Ovary (tissue), 9 donors: Measurements from ENCODE around the gene SIRPA. TPM values are rescaled to one million over a fixed set of nuclear protein-coding genes. Genes with fewer than 3 reads are reported as not detected.

Experiments
- DNase-seq, 5 donors: peaks; one replicate each; pipeline ENCODE4 v3.0.0-alpha.2; 2019 to 2020
- H3K27ac ChIP-seq, 2 donors: fragments of 200-600 bp; one replicate each; pipeline versions ENCODE4 v1.5.1 to v1.8.0; 2019 to 2022
- H3K27me3 ChIP-seq: fragments of 200-600 bp; one replicate; pipeline ENCODE4 v1.8.0; 2022
- H3K36me3 ChIP-seq: fragments of 200-600 bp; sonication (generic); one replicate; pipeline ENCODE4 v1.5.1; 2019
- H3K4me1 ChIP-seq: one replicate; pipeline ENCODE4 v1.8.1; 2013; ENCODE audit warnings: mild to moderate bottlenecking, moderate library complexity; ENCODE audit not compliant: insufficient read depth
- H3K4me3 ChIP-seq: fragments of 200-600 bp; sonication (generic); one replicate; pipeline ENCODE4 v1.5.1; 2017
- H3K9me3 ChIP-seq, 2 donors: fragments of 200-600 bp in 1 of 2; sonication (generic) in 1 of 2; one replicate each; pipeline versions ENCODE4 v1.5.1 to v1.8.1; 2013 to 2019; ENCODE audit warnings: mild to moderate bottlenecking in 1 of 2, moderate library complexity in 1 of 2
- EP300 ChIP-seq: sonication (generic); formaldehyde crosslinking; IDR thresholded peaks from one replicate; pipeline ENCODE4 v1.6.1; 2017; ENCODE audit warnings: antibody characterized with exemption
- POLR2A ChIP-seq: fragments of 450-650 bp; IDR thresholded peaks from one replicate; pipeline ENCODE4 v1.6.1; 2017; ENCODE audit warnings: antibody characterized with exemption, mild to moderate bottlenecking, moderate library complexity
- WGBS, 3 donors: extraction: QIAGEN DNeasy Blood & Tissue Kit in 1 of 3; methylation state at CpG; one replicate each; pipeline versions ENCODE4 v1.1.5 to v1.1.7; 2013 to 2017; 5-methylcytosine and 5-hydroxymethylcytosine counted together
- intact Hi-C, 4 donors: fragments of 100-400 bp; cut with DNase I; formaldehyde crosslinking; loops; one replicate each; pipeline versions ENCODE4 v1.11.0 to v1.15.1; 2022 to 2023
- polyA plus RNA-seq, 2 donors: library from polyadenylated mRNA; stranded (reverse); fragments of 200-250 nt in 1 of 2; fragments of 350-450 nt in 1 of 2; fragmentation: Illumina TruSeq in 1 of 2; extraction: RNeasy Lipid Tissue Mini Kit (QIAGEN cat#74804) in 1 of 2; gene quantifications; one replicate each; pipeline ENCODE4 v1.2.3, GENCODE V29; 2013 to 2014
- total RNA-seq, 7 donors: library from RNA; depleted of rRNA in 2 of 7; stranded (reverse); fragments of >200 nt in 2 of 7; fragmentation: NEBNext Ultra II Directional in 3 of 7; extraction: Animal tissue kit (Norgen Biotek cat#: 25700) in 3 of 7; gene quantifications; one replicate each; pipeline versions ENCODE4 v1.1.0 to v1.2.4, GENCODE V29; 2016 to 2023
- TF ChIP-seq, protein P1 (sequence below), 3 donors: fragments of 450-650 bp in 2 of 3; fragments of 200-600 bp in 1 of 3; IDR thresholded peaks; one replicate each; pipeline versions ENCODE4 v1.5.1 to v1.8.0; 2016 to 2022; ENCODE audit warnings: antibody characterized with exemption in 3 of 3, mild to moderate bottlenecking in 1 of 3
- donor health status: DM: no; HTN: no; CAD: no; lungs with moderate emphysema.
- donor health status: DM: no; HTN: no; CAD: no.
- donor health status: Bipolar disorder and iron deficiency.
- donor health status: DM: yes; HTN: yes; CAD: no.
- donor health status: DM: no; HTN: no; CAD: no.
- donor health status: DM: yes; HTN: yes; CAD: no.

Gene SIRPA
- total and polyA plus RNA-seq, 9 donors, result 15.7 to 45.6 (median 28.3) TPM

DNA sequence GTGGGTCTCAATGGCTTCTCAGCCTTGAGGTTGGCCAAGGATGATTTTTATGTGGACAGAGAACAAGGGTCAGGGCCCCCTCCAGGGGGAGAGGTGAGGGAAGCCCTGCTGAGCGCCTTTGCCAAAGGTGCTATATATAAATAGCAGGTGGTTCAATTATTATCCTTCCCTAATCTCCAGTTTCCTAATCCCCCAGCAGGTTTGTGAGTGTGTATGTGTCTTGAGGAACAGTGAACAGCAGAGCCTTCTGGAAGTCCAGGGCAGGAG lies 3.2 kb upstream of the SIRPA start:
- H3K4me1 ChIP-seq, result no peaks in the 10 kb centered on the region
- no peaks in the 10 kb centered on the region for H3K9me3 ChIP-seq
- no peak for TF ChIP-seq POLR2A
- TF ChIP-seq, protein P1, sequence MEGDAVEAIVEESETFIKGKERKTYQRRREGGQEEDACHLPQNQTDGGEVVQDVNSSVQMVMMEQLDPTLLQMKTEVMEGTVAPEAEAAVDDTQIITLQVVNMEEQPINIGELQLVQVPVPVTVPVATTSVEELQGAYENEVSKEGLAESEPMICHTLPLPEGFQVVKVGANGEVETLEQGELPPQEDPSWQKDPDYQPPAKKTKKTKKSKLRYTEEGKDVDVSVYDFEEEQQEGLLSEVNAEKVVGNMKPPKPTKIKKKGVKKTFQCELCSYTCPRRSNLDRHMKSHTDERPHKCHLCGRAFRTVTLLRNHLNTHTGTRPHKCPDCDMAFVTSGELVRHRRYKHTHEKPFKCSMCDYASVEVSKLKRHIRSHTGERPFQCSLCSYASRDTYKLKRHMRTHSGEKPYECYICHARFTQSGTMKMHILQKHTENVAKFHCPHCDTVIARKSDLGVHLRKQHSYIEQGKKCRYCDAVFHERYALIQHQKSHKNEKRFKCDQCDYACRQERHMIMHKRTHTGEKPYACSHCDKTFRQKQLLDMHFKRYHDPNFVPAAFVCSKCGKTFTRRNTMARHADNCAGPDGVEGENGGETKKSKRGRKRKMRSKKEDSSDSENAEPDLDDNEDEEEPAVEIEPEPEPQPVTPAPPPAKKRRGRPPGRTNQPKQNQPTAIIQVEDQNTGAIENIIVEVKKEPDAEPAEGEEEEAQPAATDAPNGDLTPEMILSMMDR (IDR thresholded peaks at IDR 0.05), result no peak
- 88 to 100% (median 96%) methylated on average over 1 of the region's 1 CpG for WGBS, 3 donors
- H3K4me3 ChIP-seq, result no peak overlapping the region
- H3K27ac ChIP-seq, result no peak overlapping the region
- no peak for DNase-seq
- intact Hi-C loops, result loop anchor here in 2 of 4 donors (5.0 to 10.0 kb wide), 2 partner anchors 115 to 213 kb away; partner anchors contain the start of gene STK35 (in 1 of the 2)
- H3K36me3 ChIP-seq, result no peaks in the 10 kb centered on the region
- no peaks in the 10 kb centered on the region for H3K27me3 ChIP-seq

GRCh38 chr20:1893721-1894470 lies 1.3 kb upstream of the SIRPA start:
- Histone ChIP-seq H3K9me3 (no peaks in the 10 kb centered on the region), H3K36me3 (no peaks in the 10 kb centered on the region), H3K27me3 (no peaks in the 10 kb centered on the region), H3K27ac (peak overlapping the region; percentile 89 to 93), H3K4me1 (no peaks in the 10 kb centered on the region), H3K4me3 (peak overlapping the region; percentile 61)
- 5 to 6% (median 6%) methylated on average over 53 to 54 of the region's 54 CpGs for WGBS, 3 donors
- peak in 3 of 5 donors; percentile 48 to 76 (median 75) for DNase-seq
- TF ChIP-seq, protein P1 (IDR thresholded peaks at IDR 0.05), result no peak
- no peak for TF ChIP-seq POLR2A
- intact Hi-C loops, result loop anchor here in 2 of 4 donors (5.0 to 10.0 kb wide), 2 partner anchors 117 to 211 kb away; partner anchors contain the start of gene STK35 (in 1 of the 2)

DNA sequence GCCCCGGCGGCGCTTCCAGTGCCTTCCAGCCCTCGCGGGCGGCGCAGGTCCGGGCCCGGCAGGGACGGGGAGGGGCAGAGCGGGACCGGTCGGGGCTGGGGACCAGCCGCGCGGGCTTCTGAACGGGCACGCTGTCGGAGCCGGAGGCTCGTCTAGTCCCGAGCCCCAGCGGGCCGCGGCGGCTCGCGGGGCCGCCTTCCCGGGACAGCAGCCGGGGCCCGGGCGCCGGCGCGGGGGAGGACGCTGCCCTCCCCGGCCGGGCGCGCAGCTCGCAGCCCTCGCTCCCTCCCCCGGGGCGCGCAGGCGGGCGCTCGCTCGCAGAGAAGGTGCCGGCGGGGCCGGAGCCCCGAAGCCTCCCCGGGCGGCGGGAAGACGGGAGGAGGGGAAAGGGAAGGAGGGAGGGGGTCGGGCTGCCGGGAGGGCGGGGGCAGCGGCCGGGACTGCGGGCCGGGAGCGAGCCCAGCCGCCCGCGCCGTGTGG lies 696 bp upstream of the SIRPA start:
- Histone ChIP-seq H3K9me3 (no peaks in the 10 kb centered on the region), H3K27ac (peak overlapping the region; percentile 89 to 93), H3K27me3 (no peaks in the 10 kb centered on the region), H3K36me3 (no peaks in the 10 kb centered on the region), H3K4me3 (peak overlapping the region; percentile 61), H3K4me1 (no peaks in the 10 kb centered on the region)
- WGBS, 3 donors, result 0% methylated on average over 12 to 70 of the region's 70 CpGs
- DNase-seq, result peak; percentile 64 to 78 (median 74)
- intact Hi-C loops, result loop anchor here in 2 of 4 donors (5.0 to 10.0 kb wide), 2 partner anchors 117 to 210 kb away; partner anchors contain the start of gene STK35 (in 1 of the 2)
- no peak for TF ChIP-seq EP300
- TF ChIP-seq POLR2A, result no peak
- TF ChIP-seq, protein P1 (IDR thresholded peaks at IDR 0.05), result no peak

DNA sequence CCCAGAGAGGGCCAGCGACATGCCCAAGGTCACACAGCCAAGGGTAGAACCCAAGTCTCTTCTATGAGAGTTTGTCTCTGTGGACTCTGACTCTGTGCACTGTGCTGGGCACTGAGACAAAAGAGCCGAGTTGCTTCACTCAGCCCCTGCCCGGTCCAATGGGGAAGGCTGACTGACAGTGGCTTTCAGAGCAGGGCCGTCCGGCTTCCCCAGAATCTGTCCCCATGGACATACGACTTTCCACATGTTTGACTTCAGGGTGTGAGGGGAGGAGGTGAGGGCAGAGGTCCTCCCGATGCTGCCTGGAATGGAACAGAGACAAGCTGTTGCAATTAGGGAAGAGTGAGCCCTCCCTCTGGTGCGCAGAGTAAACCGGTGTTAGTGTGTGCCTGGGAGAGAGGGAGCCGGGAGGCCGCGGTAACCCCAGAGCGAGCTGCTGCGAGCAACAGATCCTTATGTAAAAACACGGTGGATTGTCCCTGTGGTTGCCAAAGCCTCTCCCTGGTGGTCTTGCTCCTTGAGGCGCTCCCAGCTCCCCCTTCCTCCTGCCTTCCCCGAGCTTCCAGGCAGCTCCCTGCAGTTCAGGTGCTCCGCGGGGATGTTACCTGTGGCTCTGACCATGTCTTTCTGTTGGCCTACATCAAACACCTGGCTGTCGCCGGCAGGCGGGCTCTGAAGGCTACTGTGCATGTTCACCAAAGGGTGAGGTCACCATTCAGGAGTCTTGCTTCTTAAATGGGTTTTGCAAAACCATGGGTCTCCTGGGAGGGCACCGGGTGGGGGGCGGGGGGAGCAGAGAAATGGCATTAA lies 672 bp downstream of the SIRPA start:
- peak in 3 of 5 donors; percentile 37 to 46 (median 44) for DNase-seq
- Histone ChIP-seq H3K4me1 (peaks cover 1% of the 10 kb centered on the region), H3K27me3 (no peaks in the 10 kb centered on the region), H3K4me3 (peak overlapping the region; percentile 61), H3K36me3 (no peaks in the 10 kb centered on the region), H3K9me3 (no peaks in the 10 kb centered on the region), H3K27ac (peak overlapping the region; percentile 89 to 93)
- intact Hi-C loops, result loop anchor here in 2 of 4 donors (5.0 to 10.0 kb wide), 2 partner anchors 206 to 209 kb away; partner anchors contain the start of gene STK35 (in 2 of the 2)
- WGBS, 3 donors, result 18 to 23% (median 20%) methylated on average over 24 of the region's 24 CpGs
- TF ChIP-seq POLR2A (no peak), EP300 (no peak)
- TF ChIP-seq, protein P1 (IDR thresholded peaks at IDR 0.05), result no peak
